SK-N-DZ (cell line): ENCODE data around the gene CDC37L1.
"Not testable (repeated sequence)": the region's sequence is repeated elsewhere in the genome, so short reads cannot be mapped to it uniquely, and the experiment has no call there.

Experiments
- DNase-seq: peaks from one replicate; pipeline ENCODE4 v3.0.0-alpha.2; 2015; ENCODE audit warnings: low spot score

CDC37L1 gene

DNA sequence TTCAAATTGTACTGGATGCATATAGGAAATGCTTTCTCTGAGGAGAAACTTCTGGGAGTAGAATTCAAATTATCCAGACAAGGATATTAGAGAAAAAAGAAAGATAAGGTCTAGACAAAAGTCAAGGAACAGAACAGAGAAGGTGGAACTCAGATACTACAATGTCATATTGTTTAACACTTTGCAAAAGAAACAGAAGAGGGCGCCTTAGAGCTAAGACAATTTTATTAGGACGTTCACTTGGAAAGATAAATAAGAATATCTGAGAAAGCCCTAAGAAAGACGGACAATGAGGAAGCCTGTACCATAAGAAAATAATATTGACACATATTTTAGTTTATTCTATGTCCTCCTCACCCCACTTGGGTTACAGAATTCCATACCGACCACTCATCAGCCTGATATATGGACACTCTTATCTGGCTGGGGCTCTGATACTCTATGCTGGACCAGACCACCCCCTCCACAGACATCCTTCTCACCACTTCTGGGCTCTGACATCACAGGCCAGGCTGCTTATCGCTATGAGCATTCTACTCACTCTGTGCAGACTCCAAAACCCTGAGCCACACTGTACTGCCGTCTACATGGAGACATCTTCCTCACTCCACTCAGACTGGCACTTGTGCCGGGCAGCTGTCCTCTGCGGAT, 70.8 kb downstream of the CDC37L1 start:
- DNase-seq, result peak; percentile 37

DNA sequence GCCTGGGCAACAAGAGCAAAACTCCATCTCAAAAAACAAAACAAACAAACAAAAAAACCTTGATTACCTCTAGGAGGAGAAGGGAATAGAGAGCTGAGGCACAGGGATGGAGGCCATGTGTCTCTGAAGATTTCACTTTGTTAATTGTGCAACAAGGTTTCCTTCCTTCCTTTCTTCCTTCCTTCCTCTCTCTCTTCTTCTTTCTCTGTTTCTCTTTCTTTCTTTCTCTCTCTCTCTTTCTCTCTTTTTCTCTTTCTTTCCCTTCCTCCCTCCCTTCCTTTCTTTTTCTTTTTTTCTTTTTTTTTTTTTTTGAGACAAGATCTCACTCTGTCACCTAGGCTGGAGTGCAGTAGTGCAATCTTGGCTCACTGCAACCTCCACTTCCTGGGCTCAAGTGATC, 75.2 kb downstream of the CDC37L1 start:
- DNase-seq, result not testable (repeated sequence)

DNA sequence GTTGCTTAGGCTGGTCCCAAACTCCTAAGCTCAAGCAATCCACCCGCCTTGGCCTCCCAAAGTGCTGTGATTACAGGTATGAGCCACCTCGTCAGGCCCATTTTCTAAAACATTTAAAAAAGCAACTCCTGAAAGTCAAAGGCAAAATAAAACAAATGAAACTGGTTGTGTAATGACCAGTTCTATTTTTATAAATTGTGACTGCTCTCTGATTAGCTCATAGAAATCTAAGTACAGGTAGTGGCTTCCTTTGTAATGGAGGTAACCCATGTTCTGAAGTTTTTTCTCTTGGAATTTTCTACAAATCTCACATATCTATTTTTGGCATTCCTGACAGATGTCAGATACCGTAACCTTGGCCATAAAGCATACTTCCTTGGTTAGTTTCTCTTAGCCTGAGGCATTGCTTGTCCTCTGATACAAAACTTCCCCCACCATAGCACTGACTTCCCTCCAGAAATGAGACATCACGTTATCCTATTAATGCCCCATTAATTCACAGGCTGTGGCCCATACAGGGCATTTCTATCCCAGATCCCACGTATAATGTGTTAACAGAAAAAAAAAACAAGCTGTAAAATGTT, 75.7 kb downstream of the CDC37L1 start:
- DNase-seq, result no peak

DNA sequence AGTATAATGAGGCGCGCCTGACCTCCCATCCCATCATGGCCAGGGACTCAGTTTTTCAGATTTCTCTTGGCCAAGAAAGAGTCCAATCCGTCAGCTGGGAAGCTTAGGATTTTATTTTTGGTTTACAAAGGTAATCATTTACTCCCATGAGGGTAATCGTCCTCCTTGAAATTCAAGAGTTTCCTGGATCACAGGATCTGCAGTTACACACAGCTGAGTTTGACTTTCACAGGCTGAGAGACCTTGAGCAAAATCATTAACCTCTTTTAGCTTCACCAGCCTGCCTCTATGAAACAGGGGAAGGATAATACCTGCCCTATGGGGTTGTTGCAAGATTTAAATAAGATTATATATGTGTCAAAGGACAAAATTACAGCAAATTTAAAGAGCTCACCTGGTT, 77.1 kb downstream of the CDC37L1 start:
- no peak for DNase-seq
